A549 (cell line): Measurements from ENCODE around the gene ACTR8. TPM values are rescaled to one million over a fixed set of nuclear protein-coding genes. Genes with fewer than 3 reads are reported as not detected.

Source experiments
- ATAC-seq, 2 experiments: fragments of 200-7000 bp in 1 of 2; fragments of >200 bp in 1 of 2; cut with Nextera tagmentation in 1 of 2; cut with Tn5 transposase in 1 of 2; 3 replicates each; pipeline versions ENCODE4 v1.8.0 to v1.9.1; 2018 to 2020; ENCODE audit warnings: mild to moderate bottlenecking in 1 of 2, moderate library complexity in 1 of 2
- CTCF ChIA-PET: fragments of 300-600 bp; sonication (Branson Sonifier 250); formaldehyde crosslinking; extraction: SDS; loops from one replicate; lab custom pipeline; 2021; ENCODE audit warnings: antibody characterized with exemption, inconsistent platforms; lab: Yijun Ruan, JAX
- POLR2A ChIA-PET: fragments of 350-600 bp; formaldehyde crosslinking; extraction: SDS; loops from one replicate; lab custom pipeline; 2021; ENCODE audit warnings: antibody characterized with exemption, inconsistent platforms; lab: Yijun Ruan, JAX
- DNase-seq, 2 experiments: peaks; one replicate each; pipeline versions ENCODE4 v3.0.0 to v3.0.0-alpha.2; 2011 to 2016; ENCODE audit warnings: low read depth in 1 of 2, low spot score in 1 of 2
- FAIRE-seq: peaks from 2 replicates; lab custom pipeline; 2011; peaks lifted over from hg19 to GRCh38; lab: Jason Lieb, UNC
- H3K27ac ChIP-seq, 2 experiments: fragments of >200 bp; sonication (Bioruptor Twin); formaldehyde crosslinking; 3 replicates each; pipeline ENCODE4 v1.5.1; 2016 to 2017
- H3K4me1 ChIP-seq: fragments of >200 bp; sonication (Bioruptor Twin); formaldehyde crosslinking; 3 replicates; pipeline ENCODE4 v1.6.1; 2016
- H3K4me2 ChIP-seq: fragments of >200 bp; sonication (Bioruptor Twin); formaldehyde crosslinking; 3 replicates; pipeline ENCODE4 v1.6.1; 2016
- H3K4me3 ChIP-seq: fragments of >200 bp; sonication (Bioruptor Twin); formaldehyde crosslinking; 3 replicates; pipeline ENCODE4 v1.5.1; 2016
- H3K9me3 ChIP-seq: fragments of >200 bp; sonication (Bioruptor Twin); formaldehyde crosslinking; 3 replicates; pipeline ENCODE4 v1.6.1; 2016
- BCL3 ChIP-seq: fragments of >200 bp; sonication (Bioruptor Twin); formaldehyde crosslinking; IDR thresholded peaks from 3 replicates; pipeline ENCODE4 v1.6.1; 2016
- CHD4 ChIP-seq: fragments of 200-600 bp; sonication (generic); IDR thresholded peaks from 2 replicates; pipeline ENCODE4 v1.6.1; 2016; ENCODE audit warnings: antibody characterized with exemption, mild to moderate bottlenecking, borderline replicate concordance
- E2F6 ChIP-seq: IDR thresholded peaks from 2 replicates; pipeline ENCODE4 v1.6.1; 2012; ENCODE audit warnings: low read depth, borderline replicate concordance
- EHF ChIP-seq: fragments of 250-450 bp; sonication (Bioruptor Pico); IDR thresholded peaks from 2 replicates; pipeline ENCODE4 v1.5.0; 2020; ENCODE audit warnings: mild to moderate bottlenecking
- GATA3 ChIP-seq: IDR thresholded peaks from 2 replicates; pipeline ENCODE4 v1.6.1; 2012; ENCODE audit warnings: borderline replicate concordance
- HEYL ChIP-seq: fragments of 250-450 bp; sonication (Bioruptor Pico); IDR thresholded peaks from 2 replicates; pipeline ENCODE4 v1.8.0; 2021; ENCODE audit warnings: mild to moderate bottlenecking, moderate library complexity
- HMGXB4 ChIP-seq: fragments of 250-450 bp; sonication (Bioruptor Pico); IDR thresholded peaks from 2 replicates; pipeline ENCODE4 v1.5.0; 2021; ENCODE audit warnings: mild to moderate bottlenecking, moderate library complexity, borderline replicate concordance
- HOXB13 ChIP-seq: fragments of 250-450 bp; sonication (Bioruptor Pico); IDR thresholded peaks from 2 replicates; pipeline ENCODE4 v1.5.0; 2020; ENCODE audit warnings: low read depth, mild to moderate bottlenecking, moderate library complexity
- MAFK ChIP-seq: fragments of 450-650 bp; IDR thresholded peaks from 2 replicates; pipeline ENCODE4 v1.6.1; 2014; ENCODE audit not compliant: partially characterized antibody
- MAX ChIP-seq: IDR thresholded peaks from 2 replicates; pipeline ENCODE4 v1.6.1; 2012
- NFE2L2 ChIP-seq: fragments of 150-350 bp; conservative IDR thresholded peaks from 2 replicates; pipeline ENCODE4 v1.6.1; 2014; ENCODE audit warnings: low read length
- POLR2A ChIP-seq: IDR thresholded peaks from 2 replicates; pipeline ENCODE4 v1.6.1; 2012; ENCODE audit warnings: mild to moderate bottlenecking, low read length
- RAD21 ChIP-seq, 2 experiments: fragments of >200 bp in 1 of 2; sonication (Bioruptor Twin) in 1 of 2; formaldehyde crosslinking in 1 of 2; IDR thresholded peaks in 1 of 2; conservative IDR thresholded peaks in 1 of 2; 2 replicates in 1 of 2; 3 replicates in 1 of 2; pipeline ENCODE4 v1.6.1; 2012 to 2018; ENCODE audit warnings: inconsistent platforms in 1 of 2
- RARB ChIP-seq: fragments of 250-450 bp; sonication (Bioruptor Pico); IDR thresholded peaks from 2 replicates; pipeline ENCODE4 v1.8.0; 2021; ENCODE audit warnings: mild to moderate bottlenecking, moderate library complexity
- RFX5 ChIP-seq: fragments of 450-650 bp; IDR thresholded peaks from 2 replicates; pipeline ENCODE4 v1.7.1; 2014; ENCODE audit warnings: antibody characterized with exemption, mild to moderate bottlenecking, moderate library complexity
- RNF2 ChIP-seq: fragments of 200-600 bp; sonication (generic); IDR thresholded peaks from 2 replicates; pipeline ENCODE4 v1.6.1; 2016; ENCODE audit warnings: low read depth, mild to moderate bottlenecking, antibody characterized with exemption, moderate library complexity, borderline replicate concordance
- TFCP2L1 ChIP-seq: fragments of 250-450 bp; sonication (Bioruptor Pico); IDR thresholded peaks from 2 replicates; pipeline ENCODE4 v1.5.0; 2021; ENCODE audit warnings: mild to moderate bottlenecking
- USF2 ChIP-seq: fragments of 450-650 bp; IDR thresholded peaks from 2 replicates; pipeline ENCODE4 v1.6.1; 2014; ENCODE audit warnings: antibody characterized with exemption
- ZNF302 ChIP-seq: fragments of 250-450 bp; sonication (Bioruptor Pico); IDR thresholded peaks from 2 replicates; pipeline ENCODE4 v1.9.0; 2021; ENCODE audit warnings: inconsistent platforms, mild to moderate bottlenecking, moderate library complexity
- WGBS: methylation state at CpG from one replicate; pipeline ENCODE4 v1.1.6; 2017; ENCODE audit errors: missing lambda C conversion rate; 5-methylcytosine and 5-hydroxymethylcytosine counted together
- polyA plus RNA-seq, 4 experiments: library from polyadenylated mRNA; depleted of rRNA in 3 of 4; stranded (reverse); fragments of >200 nt; fragmentation: RNase III in 1 of 4; extraction: RNeasy Plus Mini Kit Qiagen cat#74134 plus additional on column Dnase treatment in 1 of 4; gene quantifications; 2 replicates in 3 of 4; 3 replicates in 1 of 4; pipeline ENCODE4 v1.2.3, GENCODE V29; 2011 to 2017
- TF ChIP-seq, protein P1 (sequence below): IDR thresholded peaks from 2 replicates; pipeline ENCODE4 v1.6.1; 2012

Gene ACTR8
- polyA plus RNA-seq, 2 of the 4 experiments (the other 2 are of a cell fraction), result 12.8 to 19.4 TPM

DNA sequence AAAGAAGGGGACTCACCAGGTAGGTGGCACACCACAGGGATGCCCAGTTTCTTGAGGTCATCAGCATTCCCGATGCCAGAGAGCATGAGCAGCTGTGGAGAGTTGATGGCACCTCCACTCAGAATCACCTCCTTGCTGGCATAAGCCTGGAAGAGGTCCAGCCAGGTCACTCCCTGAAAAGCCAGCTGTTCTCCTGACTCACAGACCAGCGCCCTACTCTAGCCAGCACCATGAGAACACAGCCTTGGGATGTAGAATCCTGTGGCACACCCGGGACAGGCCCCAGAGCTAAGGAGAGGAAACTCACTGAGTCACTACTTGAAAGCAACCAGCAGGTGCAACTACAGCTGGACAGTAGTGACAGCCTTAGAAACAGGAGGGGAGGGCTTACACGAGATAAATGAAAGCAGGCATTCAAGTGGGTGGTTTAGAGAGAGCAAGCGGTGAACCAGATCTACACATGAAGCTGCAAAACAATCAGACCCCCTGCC, 60.3 kb downstream of the ACTR8 start:
- TF ChIP-seq USF2 (no peak), ZNF302 (CRISPR knock-in tag) (no peak), RARB (CRISPR knock-in tag) (no peak), CHD4 (no peak), MAFK (no peak), RAD21 (conservative IDR thresholded peaks at IDR 0.05 in 1 of 2, IDR thresholded peaks at IDR 0.05 in 1 of 2) (no peak), HEYL (CRISPR knock-in tag) (no peak), RFX5 (no peak)
- TF ChIP-seq, protein P1, sequence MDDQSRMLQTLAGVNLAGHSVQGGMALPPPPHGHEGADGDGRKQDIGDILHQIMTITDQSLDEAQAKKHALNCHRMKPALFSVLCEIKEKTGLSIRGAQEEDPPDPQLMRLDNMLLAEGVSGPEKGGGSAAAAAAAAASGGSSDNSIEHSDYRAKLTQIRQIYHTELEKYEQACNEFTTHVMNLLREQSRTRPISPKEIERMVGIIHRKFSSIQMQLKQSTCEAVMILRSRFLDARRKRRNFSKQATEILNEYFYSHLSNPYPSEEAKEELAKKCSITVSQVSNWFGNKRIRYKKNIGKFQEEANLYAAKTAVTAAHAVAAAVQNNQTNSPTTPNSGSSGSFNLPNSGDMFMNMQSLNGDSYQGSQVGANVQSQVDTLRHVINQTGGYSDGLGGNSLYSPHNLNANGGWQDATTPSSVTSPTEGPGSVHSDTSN, result no peak
- TF ChIP-seq, all 56 proteins: peak for 0
- ChIA-PET POLR2A (no interaction called here), CTCF (interaction anchor here (1.1 kb wide), 1 partner anchor 15 kb away, joined by 3 read pairs; no protein-coding TSS in a partner anchor)
- H3K27ac ChIP-seq, result no peak overlapping the region
- no peak for DNase-seq
- H3K4me3 ChIP-seq, result no peak overlapping the region
- no peak for FAIRE-seq
- WGBS, result 62% methylated on average over 3 of the region's 5 CpGs
- H3K4me1 ChIP-seq, result no peaks in the 10 kb centered on the region
- no peak overlapping the region for H3K4me2 ChIP-seq
- ATAC-seq, result peak; percentile 36 to 52; a peak in 5 of 6 replicates
- no peaks in the 10 kb centered on the region for H3K9me3 ChIP-seq

- FAIRE-seq, result no peak
- ATAC-seq, result no peak
- DNase-seq, result no peak
- ChIA-PET CTCF (interaction anchor here (1.1 kb wide), 2 partner anchors 14 to 24 kb away, joined by 3 to 4 read pairs; no protein-coding TSS in a partner anchor), POLR2A (no interaction called here)
- H3K9me3 ChIP-seq, result no peaks in the 10 kb centered on the region
- no peaks in the 10 kb centered on the region for H3K4me1 ChIP-seq
- TF ChIP-seq RFX5, result no peak
- no peak for TF ChIP-seq NFE2L2
- TF ChIP-seq EHF (CRISPR knock-in tag), result no peak
- no peak for TF ChIP-seq RNF2
- TF ChIP-seq E2F6, result no peak
- TF ChIP-seq BCL3, result no peak
- no peak for TF ChIP-seq HOXB13 (CRISPR knock-in tag)
- no peak for TF ChIP-seq MAX
- TF ChIP-seq RAD21 (conservative IDR thresholded peaks at IDR 0.05 in 1 of 2, IDR thresholded peaks at IDR 0.05 in 1 of 2), result no peak
- TF ChIP-seq HMGXB4, result no peak
- TF ChIP-seq, protein P1, result no peak
- no peak for TF ChIP-seq HEYL (CRISPR knock-in tag)
- TF ChIP-seq GATA3, result no peak
- TF ChIP-seq TFCP2L1 (CRISPR knock-in tag), result no peak
- TF ChIP-seq POLR2A, result no peak
- TF ChIP-seq, all 56 proteins: peak for 0
- Histone ChIP-seq H3K27ac (no peak overlapping the region), H3K4me2 (no peak overlapping the region), H3K4me3 (no peak overlapping the region)
- 74% methylated on average over 8 of the region's 21 CpGs for WGBS
Measured at GRCh38 chr3:53820756-53821580, 61.0 kb downstream of the ACTR8 start.
